GM12874 (cell line): ENCODE results near the gene DOCK1.

ENCODE experiments used
- CTCF ChIP-seq: IDR thresholded peaks from 2 replicates; pipeline ENCODE4 v1.5.1; 2011; ENCODE audit warnings: low read depth, mild to moderate bottlenecking, control low read depth, low read length, moderate library complexity; ENCODE audit not compliant: insufficient read depth

DOCK1 gene

DNA sequence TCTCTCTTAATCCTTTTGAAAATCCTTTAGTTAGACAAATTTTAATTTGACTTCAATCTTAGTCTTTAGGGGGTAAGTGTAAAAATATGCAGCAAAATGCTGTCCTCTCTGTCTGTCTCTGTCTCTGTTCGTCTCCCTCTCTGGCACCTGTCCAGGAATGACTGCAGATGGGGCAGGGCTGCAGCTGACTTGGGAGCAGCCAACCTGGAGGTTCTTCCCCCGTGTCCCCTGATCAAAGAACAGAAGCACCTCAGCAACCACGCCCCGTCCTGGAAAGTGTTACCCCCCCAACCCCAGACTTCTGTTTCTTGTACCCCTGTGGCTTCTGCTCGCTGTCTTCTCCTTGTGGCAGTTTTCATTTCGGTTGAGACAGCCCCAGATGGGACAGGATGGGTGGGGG is 502.3 kb downstream of the DOCK1 start:
- TF ChIP-seq CTCF: no peak

- no peak for TF ChIP-seq CTCF
Measured at GRCh38 chr10:127408112-127408710, 503.0 kb downstream of the DOCK1 start.

- TF ChIP-seq CTCF: no peak
Measured at GRCh38 chr10:127408733-127409132, 503.5 kb downstream of the DOCK1 start.

DNA sequence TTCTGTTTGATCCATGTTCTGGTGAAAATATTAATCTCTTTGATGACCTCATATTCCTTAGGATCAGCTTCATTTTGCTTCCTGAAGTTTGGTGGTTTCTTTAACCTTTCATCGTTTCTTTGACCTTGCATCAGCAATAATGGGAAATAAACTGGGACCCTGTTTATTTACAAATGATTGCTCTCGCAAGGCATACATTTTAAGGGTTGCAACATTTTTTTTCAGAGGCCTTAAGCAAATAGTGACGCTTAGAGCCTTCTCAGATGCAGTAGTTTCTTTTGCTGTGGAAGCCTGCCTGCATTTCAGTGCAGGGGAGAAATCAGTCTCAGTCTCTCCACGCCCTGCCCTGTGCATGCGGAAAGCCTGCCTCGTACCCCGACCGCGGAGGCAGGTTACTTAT is 504.8 kb downstream of the DOCK1 start:
- no peak for TF ChIP-seq CTCF

GRCh38 chr10:127411062-127411461 is 505.8 kb downstream of the DOCK1 start:
- TF ChIP-seq CTCF: no peak

DNA sequence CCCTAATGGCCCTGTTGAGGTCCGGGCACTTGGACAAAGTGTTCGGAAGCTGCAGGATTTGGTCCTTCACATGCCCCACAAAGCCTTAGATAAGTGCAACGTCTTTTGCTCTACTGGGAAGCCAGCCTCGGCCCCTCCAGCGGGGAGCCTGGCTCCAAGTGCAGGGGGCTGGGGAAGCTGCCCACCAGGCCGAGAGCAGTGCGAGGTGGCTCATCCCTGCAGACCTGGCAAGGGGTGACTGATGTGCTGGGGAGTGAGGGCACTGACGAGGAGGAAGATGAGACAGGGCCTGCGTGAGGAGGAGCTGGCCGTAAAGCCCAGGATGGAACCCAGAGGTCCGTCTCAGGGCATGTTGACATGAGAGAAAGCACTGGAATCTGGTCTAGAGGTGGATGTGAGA is 508.1 kb downstream of the DOCK1 start:
- no peak for TF ChIP-seq CTCF

DNA sequence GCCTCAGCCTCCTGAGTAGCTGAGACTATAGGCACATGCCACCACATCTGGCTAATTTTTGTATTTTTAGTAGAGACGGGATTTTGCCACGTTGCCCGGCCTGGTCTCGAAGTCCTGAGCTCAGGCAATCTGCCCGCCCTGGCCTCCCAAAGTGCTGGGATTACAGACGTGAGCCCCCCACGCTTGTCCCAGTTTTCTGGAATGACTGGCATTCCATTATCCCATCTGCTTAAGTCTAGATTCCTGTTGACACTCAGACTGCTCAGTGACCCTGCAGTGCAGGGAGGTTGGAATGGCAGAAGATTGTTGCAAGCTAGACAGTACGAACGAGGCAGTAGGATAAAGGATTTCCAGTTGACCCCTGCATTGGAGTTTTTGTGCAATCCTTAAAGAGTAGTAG is 508.8 kb downstream of the DOCK1 start:
- no peak for TF ChIP-seq CTCF
